ENCODE results near the gene HCFC1.

Gene HCFC1

DNA sequence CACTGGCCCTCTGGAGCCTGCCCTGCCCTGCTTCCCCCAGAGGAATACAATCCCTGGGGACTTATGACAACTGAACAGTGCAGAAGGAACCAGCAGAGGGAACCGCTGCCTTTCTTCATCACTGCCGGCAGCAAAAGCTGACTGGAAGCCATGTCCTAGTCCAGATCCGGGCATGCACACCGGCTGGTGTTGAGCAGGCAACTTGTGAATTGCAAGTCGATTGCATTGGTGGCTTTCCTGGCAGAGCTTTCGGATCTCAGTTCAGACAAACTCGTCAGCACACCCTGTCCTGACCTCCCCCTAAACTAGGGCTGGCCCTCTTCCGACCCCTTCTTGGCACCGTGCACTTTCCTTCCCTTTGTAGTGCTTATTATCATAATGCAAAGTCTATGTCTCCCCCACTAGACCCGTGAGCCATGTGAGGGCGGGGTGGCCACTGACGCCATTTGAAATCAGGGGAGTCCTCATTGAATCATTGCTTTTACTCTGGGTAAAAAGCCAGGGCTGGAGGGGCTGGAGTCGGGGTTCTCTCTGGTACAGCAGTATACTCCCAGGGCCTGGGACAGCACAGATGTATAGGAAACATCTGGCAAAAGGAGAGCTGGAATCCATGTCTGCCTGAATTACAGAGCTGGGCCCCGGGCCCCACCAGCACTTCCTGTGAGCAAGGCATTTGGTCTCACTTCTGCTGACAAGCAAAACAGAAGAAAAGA is 47.3 kb downstream of the HCFC1 start:
- DNase-seq (ENCODE audit: low read depth) = no peak

- no peak for DNase-seq (ENCODE audit: low read depth)
These were observed 48.4 kb downstream of the HCFC1 start for GRCh38 chrX:153922932-153923857.

GRCh38 chrX:153921511-153922446 is 49.8 kb downstream of the HCFC1 start:
- DNase-seq (ENCODE audit: low read depth) = no peak

DNA sequence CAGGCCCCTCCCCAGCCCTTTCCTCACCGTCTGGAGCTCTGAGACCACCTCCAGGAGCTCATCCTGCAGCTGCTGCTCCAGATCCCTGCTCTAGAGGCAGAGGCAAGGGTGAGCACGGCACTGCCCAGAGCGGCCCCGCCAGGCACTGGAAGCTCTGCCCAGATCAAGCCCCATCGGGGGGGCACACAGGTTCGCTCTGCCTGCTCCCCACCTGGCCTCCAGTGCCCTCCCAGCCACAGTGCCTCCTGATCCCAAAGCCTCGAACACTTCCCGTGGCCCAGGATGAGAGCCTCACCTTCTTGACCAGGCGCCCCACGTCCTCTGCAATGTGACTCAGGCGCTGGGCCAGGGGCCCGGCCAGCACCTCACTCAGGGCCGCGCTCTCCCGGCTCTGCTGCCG is 50.5 kb downstream of the HCFC1 start:
- DNase-seq (ENCODE audit: low read depth) = no peak

GRCh38 chrX:153920546-153920945 is 51.1 kb downstream of the HCFC1 start:
- no peak for DNase-seq (ENCODE audit: low read depth)

DNA sequence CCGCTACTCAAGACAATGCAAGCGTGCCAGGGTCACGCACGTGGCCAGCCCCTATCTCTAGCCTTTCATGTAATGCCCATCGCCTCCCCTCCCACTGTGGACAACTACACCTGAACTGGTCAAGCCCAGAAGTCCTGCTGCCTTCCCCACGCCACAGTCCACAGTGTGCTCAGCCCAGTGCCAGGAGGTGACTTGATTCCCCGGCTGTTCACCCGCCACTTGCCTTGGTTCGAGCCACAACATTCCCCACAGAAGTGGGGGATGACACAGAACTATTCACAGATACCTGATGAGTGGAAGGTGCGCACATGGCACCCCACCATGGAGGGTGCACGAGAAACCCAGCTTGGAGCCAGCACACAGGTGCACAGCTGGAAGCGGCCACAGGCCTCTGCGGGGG is 52.3 kb downstream of the HCFC1 start:
- DNase-seq (ENCODE audit: low read depth) = no peak

DNA sequence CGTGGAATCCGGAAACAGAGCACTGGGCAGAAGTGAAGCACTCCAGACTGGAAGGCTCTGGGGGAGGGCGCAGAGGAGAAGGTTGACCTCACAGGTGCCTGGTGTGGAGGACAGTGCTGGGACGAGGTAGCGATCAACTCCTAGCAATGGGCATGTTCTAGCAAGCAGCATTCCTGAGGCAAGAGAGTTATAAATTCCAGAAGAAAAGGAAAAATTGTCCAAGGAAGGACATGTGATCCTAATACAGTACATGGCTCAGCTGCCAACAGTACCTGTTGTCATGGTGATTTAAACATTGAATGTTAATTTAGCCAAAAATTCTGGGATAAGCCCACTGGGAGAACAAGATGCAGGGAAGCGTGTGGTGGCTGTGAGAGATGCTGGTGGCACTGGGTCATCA is 53.7 kb downstream of the HCFC1 start:
- no peak for DNase-seq (ENCODE audit: low read depth)

GRCh38 chrX:153913701-153914100 is 57.9 kb downstream of the HCFC1 start:
- DNase-seq (ENCODE audit: low read depth) = no peak

GRCh38 chrX:153913211-153913610 is 58.4 kb downstream of the HCFC1 start:
- no peak for DNase-seq (ENCODE audit: low read depth)

DNA sequence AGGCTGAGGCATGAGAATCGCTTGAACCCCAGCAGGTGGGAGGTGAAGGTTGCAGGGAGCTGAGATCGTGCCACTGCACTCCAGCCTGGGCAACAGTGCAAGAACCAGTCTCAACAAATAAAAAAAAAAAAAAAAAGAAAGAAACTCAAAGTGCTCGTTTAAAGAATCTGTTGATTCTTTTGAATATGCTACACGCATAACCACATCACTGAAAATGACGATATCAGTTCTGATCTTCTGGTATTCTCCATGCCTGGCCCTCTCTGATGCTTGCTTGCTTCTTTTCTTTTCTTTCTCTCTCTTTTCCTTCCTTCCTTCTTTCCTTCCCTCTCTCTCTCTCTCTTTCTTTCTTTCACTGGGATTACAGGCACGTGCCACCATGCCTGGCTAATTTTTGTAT is 59.8 kb downstream of the HCFC1 start:
- no peak for DNase-seq (ENCODE audit: low read depth)

- DNase-seq (ENCODE audit: low read depth) = no peak
These were observed 61.2 kb downstream of the HCFC1 start for GRCh38 chrX:153910446-153910845.

- DNase-seq (ENCODE audit: low read depth) = no peak
These were observed 61.6 kb downstream of the HCFC1 start for GRCh38 chrX:153909980-153910360.

- DNase-seq (ENCODE audit: low read depth) = no peak
These were observed 62.3 kb downstream of the HCFC1 start for GRCh38 chrX:153909024-153909979.

GRCh38 chrX:153908219-153908860 is 63.3 kb downstream of the HCFC1 start:
- DNase-seq (ENCODE audit: low read depth) = no peak

DNA sequence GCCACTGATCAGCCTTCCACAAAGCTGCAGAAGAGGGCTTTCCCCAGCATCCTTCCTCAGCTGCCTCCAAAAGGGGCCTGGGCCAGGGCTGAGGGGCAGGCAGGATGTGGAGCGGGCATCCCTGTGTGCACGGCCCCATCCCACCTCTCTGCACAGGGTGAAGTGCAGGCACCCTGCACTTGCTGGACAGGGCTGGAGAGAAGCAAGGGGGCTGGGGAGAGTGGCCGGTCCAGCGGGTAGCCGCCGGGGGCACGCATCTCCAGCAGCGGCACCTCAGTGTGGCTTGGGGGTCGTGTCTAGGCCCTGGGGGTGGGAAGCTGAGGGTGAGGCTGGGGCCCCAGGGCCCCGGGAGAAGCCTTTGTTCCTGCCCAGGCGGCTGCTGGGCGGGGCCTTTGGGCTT is 64.2 kb downstream of the HCFC1 start:
- DNase-seq (ENCODE audit: low read depth) = no peak

- DNase-seq (ENCODE audit: low read depth) = no peak
These were observed 65.3 kb downstream of the HCFC1 start for GRCh38 chrX:153906126-153906917.

DNA sequence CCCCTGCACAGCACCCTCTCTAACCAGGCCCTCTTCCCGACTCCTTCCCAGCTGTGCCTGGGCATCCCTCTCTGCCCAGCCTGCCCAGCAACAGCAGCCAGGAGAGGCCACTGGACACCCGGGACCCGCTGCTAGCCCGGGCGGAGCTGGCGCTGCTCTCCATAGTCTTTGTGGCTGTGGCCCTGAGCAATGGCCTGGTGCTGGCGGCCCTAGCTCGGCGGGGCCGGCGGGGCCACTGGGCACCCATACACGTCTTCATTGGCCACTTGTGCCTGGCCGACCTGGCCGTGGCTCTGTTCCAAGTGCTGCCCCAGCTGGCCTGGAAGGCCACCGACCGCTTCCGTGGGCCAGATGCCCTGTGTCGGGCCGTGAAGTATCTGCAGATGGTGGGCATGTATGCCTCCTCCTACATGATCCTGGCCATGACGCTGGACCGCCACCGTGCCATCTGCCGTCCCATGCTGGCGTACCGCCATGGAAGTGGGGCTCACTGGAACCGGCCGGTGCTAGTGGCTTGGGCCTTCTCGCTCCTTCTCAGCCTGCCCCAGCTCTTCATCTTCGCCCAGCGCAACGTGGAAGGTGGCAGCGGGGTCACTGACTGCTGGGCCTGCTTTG is 66.0 kb downstream of the HCFC1 start:
- no peak for DNase-seq (ENCODE audit: low read depth)

- DNase-seq (ENCODE audit: low read depth) = no peak
These were observed 67.3 kb downstream of the HCFC1 start, which contains the start of gene AVPR2 for GRCh38 chrX:153903991-153904957. TSS of gene AVPR2 (plus strand) at chrX:153904673. CDS start at chrX:153905146, 473 bp downstream.

Data from stromal cell of bone marrow (primary cell).